ENCODE measurements around the gene IFT74.

- TF ChIP-seq POLR2AphosphoS5 (IDR thresholded peaks at IDR 0.05; ENCODE audit: control insufficient read depth, insufficient read depth, low read depth, low read length) (no peak), MEF2A (IDR thresholded peaks at IDR 0.05; ENCODE audit: control insufficient read depth, low read depth, low read length) (no peak), TCF7L2 (IDR thresholded peaks at IDR 0.05; ENCODE audit: low read depth, low read length) (no peak), RAD21 (CRISPR knock-in tag; conservative IDR thresholded peaks at IDR 0.05 in 1 of 2, IDR thresholded peaks at IDR 0.05 in 1 of 2) (no peak), ZNF780A (CRISPR knock-in tag; IDR thresholded peaks at IDR 0.05) (no peak), ZNF277 (CRISPR knock-in tag; IDR thresholded peaks at IDR 0.05; ENCODE audit: borderline replicate concordance) (no peak)
Observed at GRCh38 chr9:27047136-27047535, 90.9 kb downstream of the IFT74 start.
